Activated CD4-positive, alpha-beta T cell treated with anti-CD3 and anti-CD28 coated beads for 36 hours (primary cell): ENCODE data around the gene SLC39A13. TPM values are rescaled to one million over a fixed set of nuclear protein-coding genes. Genes with fewer than 3 reads are reported as not detected.
A peak's percentile ranks its signal among the peaks of the same experiment; 100 is the strongest.
"Not testable (repeated sequence)": the region's sequence is repeated elsewhere in the genome, so short reads cannot be mapped to it uniquely, and the experiment has no call there.

Experiments used
- ATAC-seq: fragments of 200-7000 bp; cut with Tn5 transposase; one replicate; pipeline ENCODE4 v1.10.0; 2021; ENCODE audit warnings: mild to moderate bottlenecking, moderate library complexity
- CTCF ChIA-PET: fragments of 350-600 bp; sonication (Branson Sonifier 250); formaldehyde crosslinking; loops from one replicate; lab custom pipeline; 2021; ENCODE audit warnings: antibody characterized with exemption; lab: Charles Lee
- POLR2A ChIA-PET: fragments of 350-600 bp; sonication (Branson Sonifier 250); formaldehyde crosslinking; loops from one replicate; lab custom pipeline; 2021; ENCODE audit warnings: antibody characterized with exemption, inconsistent platforms; lab: Charles Lee
- DNase-seq: peaks from one replicate; pipeline ENCODE4 v3.0.0-alpha.2; 2020
- H3K27ac Mint-ChIP-seq: one replicate; pipeline ENCODE4 v1.8.0; 2021; ENCODE audit warnings: mixed read lengths
- H3K27me3 Mint-ChIP-seq: one replicate; pipeline ENCODE4 v1.8.0; 2021; ENCODE audit warnings: mixed read lengths
- H3K36me3 Mint-ChIP-seq: one replicate; pipeline ENCODE4 v1.8.0; 2021; ENCODE audit warnings: low read depth, mixed read lengths
- H3K4me1 Mint-ChIP-seq: one replicate; pipeline ENCODE4 v1.8.0; 2021; ENCODE audit warnings: mixed read lengths
- H3K4me3 Mint-ChIP-seq: one replicate; pipeline ENCODE4 v1.8.0; 2021; ENCODE audit warnings: mild to moderate bottlenecking, moderate library complexity, mixed read lengths
- H3K9me3 Mint-ChIP-seq: one replicate; pipeline ENCODE4 v1.8.0; 2021; ENCODE audit warnings: low read depth, mixed read lengths
- intact Hi-C, 2 experiments: fragments of 100-400 bp; cut with DNase I in 1 of 2; cut with micrococcal nuclease in 1 of 2; formaldehyde crosslinking; loops; one replicate each; pipeline versions ENCODE4 v1.14.2 to v1.15.1; 2022 to 2024; cut with DNase I, micrococcal nuclease
- total RNA-seq, 2 experiments: library from RNA; stranded (reverse); gene quantifications; one replicate each; pipeline ENCODE4 v1.2.3, GENCODE V29; 2021

Gene SLC39A13
- total RNA-seq, 2 experiments from 2014 or later = 8.6 to 10.7 TPM

DNA sequence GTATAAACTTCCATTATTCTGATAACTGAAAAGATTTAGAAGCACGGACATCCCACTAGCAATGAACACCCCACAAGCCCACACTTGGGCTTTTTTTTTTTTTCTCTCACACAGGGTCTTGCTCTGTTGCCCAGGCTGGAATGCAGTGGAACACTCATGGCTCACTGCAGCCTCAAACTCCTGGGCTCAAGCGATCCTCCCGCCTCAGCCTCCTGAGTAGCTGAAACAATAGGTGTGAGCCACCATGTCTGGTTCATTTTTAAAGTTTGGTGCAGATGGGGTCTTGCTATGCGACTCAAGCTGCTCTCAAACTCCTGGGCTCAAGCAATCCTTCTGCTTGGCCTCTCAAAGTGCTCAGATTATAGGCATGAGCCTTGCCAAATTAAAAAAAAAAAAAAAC is 37.5 kb downstream of the SLC39A13 start:
- intact Hi-C loops = no loop called here
- Mint-ChIP-seq H3K9me3 (no peaks in the 10 kb centered on the region), H3K36me3 (no peaks in the 10 kb centered on the region), H3K4me3 (no peak overlapping the region), H3K4me1 (no peaks in the 10 kb centered on the region), H3K27me3 (no peaks in the 10 kb centered on the region), H3K27ac (no peak overlapping the region)
- DNase-seq (no peak), ATAC-seq (no peak)
- CTCF ChIA-PET = interaction anchor here (0.6 to 1.0 kb wide), 4 partner anchors 32 to 449 kb away, joined by 3 read pairs; no protein-coding TSS in a partner anchor
- POLR2A ChIA-PET = no interaction called here

DNA sequence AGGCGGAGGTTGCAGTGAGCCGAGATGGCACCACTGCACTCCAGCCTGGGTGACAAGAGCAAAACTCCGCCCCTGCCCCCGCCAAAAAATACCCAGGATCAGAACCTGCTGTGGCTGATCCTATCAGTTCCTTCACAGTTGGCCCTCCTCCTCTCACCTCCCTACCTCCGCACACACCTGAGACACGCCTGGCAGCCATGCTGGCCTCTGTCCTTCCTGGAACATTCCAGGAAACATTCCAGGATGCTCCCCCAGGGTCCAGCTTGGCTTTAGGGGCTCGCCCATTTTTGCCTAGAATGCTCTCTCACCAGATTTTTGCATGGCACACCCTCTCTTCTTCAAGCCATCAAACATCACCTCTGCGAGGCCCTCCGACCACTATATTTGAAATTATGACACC is 38.4 kb downstream of the SLC39A13 start:
- H3K27me3 Mint-ChIP-seq = no peaks in the 10 kb centered on the region
- ATAC-seq = no peak
- H3K4me1 Mint-ChIP-seq = no peaks in the 10 kb centered on the region
- CTCF ChIA-PET = no interaction called here
- H3K9me3 Mint-ChIP-seq = no peaks in the 10 kb centered on the region
- H3K27ac Mint-ChIP-seq = no peak overlapping the region
- H3K4me3 Mint-ChIP-seq = no peak overlapping the region
- intact Hi-C loops = no loop called here
- H3K36me3 Mint-ChIP-seq = no peaks in the 10 kb centered on the region
- POLR2A ChIA-PET = no interaction called here
- no peak for DNase-seq

DNA sequence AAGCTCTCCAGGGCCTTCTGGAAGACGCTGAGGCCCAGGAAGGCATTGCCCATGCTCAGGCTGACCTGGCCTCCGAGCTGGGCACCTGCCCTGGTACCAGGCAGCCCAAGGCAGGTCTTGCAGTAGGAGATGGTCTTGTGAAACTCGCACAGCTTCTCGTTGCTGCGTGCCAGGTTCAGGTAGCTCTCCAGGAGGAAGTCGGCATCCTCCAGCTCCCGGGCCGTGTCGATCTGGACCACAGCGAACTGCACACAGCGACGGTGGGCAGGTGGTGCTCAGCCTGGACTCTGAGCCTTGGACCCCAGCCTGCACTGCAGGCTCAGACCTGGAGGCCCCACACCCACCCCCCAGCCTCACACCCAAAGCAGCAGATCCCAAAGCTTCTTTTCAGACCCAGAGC is 39.5 kb downstream of the SLC39A13 start:
- no peak overlapping the region for H3K4me3 Mint-ChIP-seq
- H3K27ac Mint-ChIP-seq = no peak overlapping the region
- no peaks in the 10 kb centered on the region for H3K9me3 Mint-ChIP-seq
- H3K4me1 Mint-ChIP-seq = no peaks in the 10 kb centered on the region
- ATAC-seq = no peak
- intact Hi-C loops = no loop called here
- POLR2A ChIA-PET = interaction anchor here (0.6 kb wide), 1 partner anchor 64 kb away, joined by 11 read pairs; no protein-coding TSS in a partner anchor
- no peaks in the 10 kb centered on the region for H3K27me3 Mint-ChIP-seq
- no peak for DNase-seq
- CTCF ChIA-PET = interaction anchor here (1.4 kb wide), 1 partner anchor 74 kb away, joined by 3 read pairs; no protein-coding TSS in a partner anchor
- no peaks in the 10 kb centered on the region for H3K36me3 Mint-ChIP-seq

DNA sequence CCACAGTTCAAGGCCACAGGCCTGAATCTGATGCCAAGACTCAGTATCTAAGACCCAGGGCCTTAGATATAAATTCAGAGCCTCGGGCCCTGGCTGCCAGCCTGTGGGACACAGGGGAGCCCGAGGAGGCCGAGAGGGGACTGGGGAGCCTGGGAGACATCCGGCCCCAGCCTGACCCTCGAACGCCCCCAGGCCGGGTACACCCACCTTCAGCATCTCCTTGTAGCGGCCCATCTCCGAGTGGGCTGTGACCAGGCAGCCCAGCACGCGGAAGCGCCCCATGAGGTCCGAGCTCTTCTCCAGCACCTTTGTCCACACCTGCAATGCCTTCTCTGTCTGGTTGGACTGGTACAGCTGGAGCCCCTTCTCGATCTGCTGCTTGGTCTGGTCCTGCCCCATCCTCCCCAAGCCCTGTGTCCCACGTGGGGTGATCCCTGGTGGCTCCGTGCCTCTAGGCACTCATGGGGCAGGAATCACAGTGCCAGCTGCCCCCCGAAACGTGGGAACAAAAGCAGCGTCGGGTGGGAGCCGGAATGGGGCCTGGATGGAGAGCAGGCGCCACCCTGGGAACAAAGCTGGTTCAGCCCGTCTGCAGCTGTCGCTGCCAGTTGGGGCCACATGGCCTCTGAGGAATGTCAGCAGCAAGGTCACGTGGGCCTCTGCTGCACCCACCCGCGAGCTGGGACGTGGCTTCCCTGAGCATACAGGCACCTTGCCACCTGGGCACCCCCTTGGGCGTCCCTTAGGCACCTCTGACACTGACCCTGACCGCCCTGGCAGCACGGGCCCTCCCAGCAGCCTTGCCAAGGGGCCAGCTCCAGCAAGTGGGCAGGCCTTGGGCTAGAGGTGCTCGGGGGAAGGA is 40.4 kb downstream of the SLC39A13 start, which contains the start of gene RAPSN:
Gene RAPSN, minus strand, starts transcription at position 571 of the 862 bp plus-strand sequence. Its CDS starts 172 bp downstream, at position 399.
- Mint-ChIP-seq H3K36me3 (no peaks in the 10 kb centered on the region), H3K9me3 (no peaks in the 10 kb centered on the region), H3K4me3 (no peak within 1 kb of the TSS), H3K4me1 (no peaks in the 10 kb centered on the region), H3K27me3 (no peaks in the 10 kb centered on the region), H3K27ac (no peak within 1 kb of the TSS)
- no peak for DNase-seq
- ChIA-PET POLR2A (interaction anchor here (0.6 kb wide), 1 partner anchor 708 kb away, joined by 3 read pairs; no protein-coding TSS in a partner anchor), CTCF (interaction anchor here (0.7 to 1.4 kb wide), 2 partner anchors 17 to 75 kb away, joined by 3 read pairs; no protein-coding TSS in a partner anchor)
- ATAC-seq = no peak
- intact Hi-C loops = no loop called here

DNA sequence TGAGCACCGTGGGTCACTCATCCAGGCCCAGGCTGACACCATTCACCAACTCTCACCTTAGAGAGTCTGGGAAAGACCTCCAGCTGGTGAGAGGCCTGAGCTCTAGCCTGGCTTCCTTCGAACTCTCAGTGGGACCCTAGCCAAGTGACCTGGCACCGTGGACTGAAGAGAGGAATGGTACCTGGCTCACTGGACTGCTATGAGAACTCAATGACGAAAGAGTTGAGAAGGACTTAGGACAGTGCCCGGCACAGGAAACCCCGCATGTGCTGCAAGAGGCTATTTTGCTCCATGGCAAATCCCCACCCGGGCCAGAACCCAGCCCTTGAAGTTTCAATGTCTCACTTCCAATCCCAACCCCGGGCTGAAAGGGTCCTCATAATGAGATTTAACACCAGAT is 41.2 kb downstream of the SLC39A13 start:
- Mint-ChIP-seq H3K27ac (no peak overlapping the region), H3K4me1 (no peaks in the 10 kb centered on the region), H3K9me3 (no peaks in the 10 kb centered on the region), H3K36me3 (no peaks in the 10 kb centered on the region), H3K27me3 (no peaks in the 10 kb centered on the region), H3K4me3 (no peak overlapping the region)
- intact Hi-C loops = no loop called here
- ChIA-PET POLR2A (interaction anchor here (0.6 kb wide), 1 partner anchor 709 kb away, joined by 3 read pairs; no protein-coding TSS in a partner anchor), CTCF (interaction anchor here (0.7 kb wide), 1 partner anchor 18 kb away, joined by 3 read pairs; no protein-coding TSS in a partner anchor)
- no peak for DNase-seq
- no peak for ATAC-seq

DNA sequence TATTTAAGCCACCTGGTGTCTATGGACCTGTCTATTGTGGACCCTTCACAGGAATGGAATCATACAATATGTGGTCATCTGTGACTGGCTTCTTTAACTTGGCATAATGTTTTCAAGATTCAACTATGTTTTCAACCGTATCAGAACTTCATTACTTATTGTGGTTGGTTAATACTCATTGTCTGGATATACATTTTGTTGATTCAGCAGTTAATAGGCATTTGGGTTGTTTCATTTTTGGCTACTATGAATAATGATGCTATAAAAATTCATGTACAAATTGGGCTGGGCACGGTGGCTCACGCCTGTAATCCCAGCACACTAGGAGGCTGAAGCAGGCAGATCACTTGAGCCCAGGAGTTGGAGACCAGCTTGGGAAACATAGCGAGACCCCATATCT is 43.0 kb downstream of the SLC39A13 start:
- ChIA-PET POLR2A (no interaction called here), CTCF (interaction anchor here (0.7 to 0.8 kb wide), 2 partner anchors 21 to 176 kb away, joined by 3 read pairs; no protein-coding TSS in a partner anchor)
- no peak for ATAC-seq
- no peaks in the 10 kb centered on the region for H3K9me3 Mint-ChIP-seq
- DNase-seq = no peak
- no peaks in the 10 kb centered on the region for H3K4me1 Mint-ChIP-seq
- H3K27me3 Mint-ChIP-seq = no peaks in the 10 kb centered on the region
- H3K36me3 Mint-ChIP-seq = no peaks in the 10 kb centered on the region
- no peak overlapping the region for H3K4me3 Mint-ChIP-seq
- no peak overlapping the region for H3K27ac Mint-ChIP-seq
- intact Hi-C loops = no loop called here

DNA sequence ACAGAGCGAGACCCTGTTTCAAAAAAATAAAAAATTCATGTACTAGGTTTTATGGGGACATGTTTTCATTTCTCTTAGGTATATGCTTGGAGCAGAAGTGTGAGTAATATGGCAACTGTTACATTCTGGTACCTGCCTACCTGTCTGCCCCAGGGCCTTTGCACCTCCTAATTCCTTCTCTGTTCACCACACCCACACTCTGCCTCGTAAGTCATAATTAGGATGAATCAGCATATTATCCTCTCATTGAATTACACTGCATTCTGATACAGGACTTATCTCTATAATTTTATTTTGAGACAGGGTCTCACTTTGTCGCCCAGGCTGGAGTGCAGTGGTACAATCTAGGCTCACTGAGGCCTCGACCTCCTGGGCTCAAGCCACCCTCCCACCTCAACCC is 43.6 kb downstream of the SLC39A13 start:
- intact Hi-C loops = no loop called here
- no peak overlapping the region for H3K27ac Mint-ChIP-seq
- no peak for ATAC-seq
- ChIA-PET CTCF (interaction anchor here (0.7 to 1.6 kb wide), 3 partner anchors 20 to 177 kb away, joined by 3 to 4 read pairs (median 3); no protein-coding TSS in a partner anchor), POLR2A (no interaction called here)
- H3K4me1 Mint-ChIP-seq = no peaks in the 10 kb centered on the region
- no peaks in the 10 kb centered on the region for H3K9me3 Mint-ChIP-seq
- no peaks in the 10 kb centered on the region for H3K27me3 Mint-ChIP-seq
- no peak overlapping the region for H3K4me3 Mint-ChIP-seq
- no peaks in the 10 kb centered on the region for H3K36me3 Mint-ChIP-seq
- no peak for DNase-seq

DNA sequence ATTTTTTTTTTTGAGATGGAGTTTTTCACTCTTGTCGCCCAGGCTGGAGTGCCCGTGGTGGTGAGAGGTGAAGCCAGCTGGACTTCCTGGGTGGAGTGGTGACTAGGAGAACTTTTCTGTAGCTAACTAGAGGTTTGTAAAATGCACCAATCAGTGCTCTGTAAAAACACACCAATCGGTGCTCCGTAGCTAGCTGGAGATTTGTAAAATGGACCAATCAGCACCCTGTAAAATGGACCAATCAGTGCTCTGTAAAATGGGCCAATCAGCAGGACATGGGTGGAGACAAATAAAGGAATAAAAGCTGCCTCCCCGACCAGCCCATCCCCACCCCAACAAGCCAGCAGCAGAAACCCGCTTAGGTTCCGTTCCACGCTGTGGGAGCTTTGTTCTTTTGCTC is 45.0 kb downstream of the SLC39A13 start:
- Mint-ChIP-seq H3K27ac (no peak overlapping the region), H3K36me3 (no peaks in the 10 kb centered on the region), H3K9me3 (no peaks in the 10 kb centered on the region), H3K4me1 (no peaks in the 10 kb centered on the region), H3K27me3 (no peaks in the 10 kb centered on the region), H3K4me3 (no peak overlapping the region)
- DNase-seq = no peak
- CTCF ChIA-PET = interaction anchor here (0.7 to 1.6 kb wide), 11 partner anchors 9 to 316 kb away, joined by 3 to 5 read pairs (median 4); partner anchors contain the start of genes KBTBD4, NDUFS3 and PTPMT1
- intact Hi-C loops = no loop called here
- ATAC-seq = no peak
- POLR2A ChIA-PET = interaction anchor here (0.6 kb wide), 1 partner anchor 20 kb away, joined by 5 read pairs; no protein-coding TSS in a partner anchor

DNA sequence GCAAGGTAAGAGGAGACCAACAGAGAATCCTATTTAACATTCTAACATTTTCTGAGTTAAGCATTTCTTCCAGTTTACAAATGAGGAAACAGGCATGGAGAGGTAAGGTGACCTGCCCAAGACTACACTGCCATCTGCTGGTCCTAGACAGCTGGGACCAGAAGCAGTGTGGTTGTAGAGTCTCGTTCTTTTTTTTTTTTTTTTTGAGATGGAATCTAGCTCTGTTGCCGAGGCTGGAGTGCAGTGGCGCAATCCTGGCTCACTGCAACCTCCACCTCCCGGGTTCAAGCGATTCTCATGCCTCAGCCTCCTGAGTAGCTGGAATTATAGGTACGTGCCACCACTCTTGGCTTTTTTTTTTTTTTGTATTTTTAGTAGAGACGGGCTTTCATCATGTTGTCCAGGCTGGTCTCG is 45.9 kb downstream of the SLC39A13 start:
- H3K36me3 Mint-ChIP-seq, H3K9me3 Mint-ChIP-seq, H3K27ac Mint-ChIP-seq, H3K27me3 Mint-ChIP-seq, POLR2A ChIA-PET, H3K4me3 Mint-ChIP-seq, H3K4me1 Mint-ChIP-seq: not testable (repeated sequence)
- CTCF ChIA-PET = interaction anchor here (0.5 to 1.6 kb wide), 11 partner anchors 11 to 782 kb away, joined by 3 to 5 read pairs (median 3); partner anchors contain the start of genes KBTBD4, NDUFS3 and PTPMT1
- ATAC-seq (peak; percentile 97), DNase-seq (peak; percentile 81)
- intact Hi-C loops = loop anchor here (1.0 kb wide), 2 partner anchors 80 to 277 kb away; no protein-coding TSS in a partner anchor

DNA sequence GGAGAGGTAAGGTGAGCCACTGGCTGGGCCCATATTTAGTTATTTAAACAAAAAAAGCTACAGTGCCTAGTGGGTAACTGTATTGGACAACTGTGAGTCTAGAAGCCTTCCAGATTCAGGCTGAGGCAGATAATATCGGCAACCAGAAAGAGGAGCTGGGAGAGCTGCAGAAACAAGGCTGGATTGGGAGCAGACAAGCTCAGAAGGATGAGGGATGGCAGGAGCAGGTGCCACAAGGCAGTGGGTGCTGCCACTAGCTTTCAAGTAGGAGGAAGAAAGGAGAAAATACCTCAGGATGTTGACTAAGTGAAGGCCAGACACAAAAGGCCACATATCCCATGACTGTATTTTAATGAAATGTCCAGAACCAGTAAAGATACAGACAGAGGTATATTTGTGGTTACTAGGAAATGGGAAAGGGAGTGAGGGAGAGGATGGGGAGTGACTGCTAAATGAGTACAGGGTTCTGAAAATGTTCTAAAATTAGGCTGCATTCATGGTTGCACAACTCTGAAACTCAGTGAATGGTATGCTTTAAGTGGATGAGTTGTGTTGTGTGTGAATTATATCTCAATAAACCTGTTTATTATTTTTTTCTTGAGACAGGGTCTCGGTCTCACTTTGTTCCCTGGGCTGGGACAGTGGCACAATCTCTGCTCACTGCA is 52.3 kb downstream of the SLC39A13 start:
- Mint-ChIP-seq H3K9me3 (no peaks in the 10 kb centered on the region), H3K4me1 (no peaks in the 10 kb centered on the region), H3K27me3 (no peaks in the 10 kb centered on the region), H3K27ac (no peak overlapping the region), H3K4me3 (no peak overlapping the region), H3K36me3 (peaks cover 5% of the 10 kb centered on the region)
- ChIA-PET CTCF (interaction anchor here (0.6 to 1.0 kb wide), 2 partner anchors 52 to 1474 kb away, joined by 4 to 5 read pairs; no protein-coding TSS in a partner anchor), POLR2A (no interaction called here)
- intact Hi-C loops = no loop called here
- ATAC-seq (no peak), DNase-seq (no peak)

DNA sequence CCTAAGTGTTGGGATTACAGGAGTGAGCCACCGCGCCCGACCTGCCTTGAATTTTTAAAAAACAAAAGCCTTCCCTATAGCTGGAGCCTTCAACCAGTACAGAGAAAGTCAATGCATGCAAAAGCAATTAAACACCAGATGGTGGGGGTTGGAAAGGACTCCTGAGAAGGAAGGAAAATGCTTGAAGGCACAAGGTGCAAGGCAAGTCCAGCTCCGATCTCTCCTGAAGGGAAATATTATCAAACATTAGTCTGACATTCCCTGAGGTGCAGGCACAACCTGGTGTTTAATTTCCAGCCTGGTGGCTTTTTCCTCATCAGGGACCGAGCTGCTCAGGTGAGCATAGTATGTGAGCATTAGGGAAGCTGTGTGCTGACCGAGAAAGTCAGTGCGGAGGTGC is 53.5 kb downstream of the SLC39A13 start:
- Mint-ChIP-seq H3K4me3 (no peak overlapping the region), H3K27ac (no peak overlapping the region), H3K4me1 (no peaks in the 10 kb centered on the region), H3K36me3 (peaks cover 7% of the 10 kb centered on the region), H3K9me3 (no peaks in the 10 kb centered on the region), H3K27me3 (no peaks in the 10 kb centered on the region)
- DNase-seq (no peak), ATAC-seq (no peak)
- intact Hi-C loops = no loop called here
- CTCF ChIA-PET = interaction anchor here (0.7 to 0.9 kb wide), 2 partner anchors 17 to 90 kb away, joined by 3 read pairs; no protein-coding TSS in a partner anchor
- POLR2A ChIA-PET = interaction anchor here (0.6 kb wide), 1 partner anchor 532 kb away, joined by 4 read pairs; no protein-coding TSS in a partner anchor
